ENCODE measurements around the gene NSFL1C. TPM values are rescaled to one million over a fixed set of nuclear protein-coding genes. Genes with fewer than 3 reads are reported as not detected.
A peak's percentile ranks its signal among the peaks of the same experiment; 100 is the strongest.

Gene NSFL1C
- polyA plus RNA-seq, 1 donor (not counting 4 experiments of a cell fraction or from before 2014, with no cell fraction given), result 38.8 TPM

- Histone ChIP-seq H4K20me1 (ENCODE audit: control insufficient read depth, extremely low read depth, insufficient read depth, low read length) (no peaks in the 10 kb centered on the region), H3K36me3 (ENCODE audit: control insufficient read depth in 2 of 2, extremely low read depth in 1 of 2, insufficient read depth in 2 of 2, low read length in 2 of 2) (no peaks in the 10 kb centered on the region), H3K4me3 (ENCODE audit: control insufficient read depth in 2 of 3, extremely low read depth in 1 of 3, insufficient read depth in 2 of 3, low read depth in 1 of 3, low read length in 3 of 3) (no peak overlapping the region), H3K9me1 (ENCODE audit: control insufficient read depth, extremely low read depth, insufficient read depth, low read length) (no peaks in the 10 kb centered on the region), H3K9me3 (ENCODE audit: control insufficient read depth, low read depth, low read length) (no peaks in the 10 kb centered on the region), H3K79me2 (ENCODE audit: control insufficient read depth, insufficient read depth, low read length) (no peaks in the 10 kb centered on the region), H3K9ac (ENCODE audit: control insufficient read depth, extremely low read depth, insufficient read depth, low read length) (no peak overlapping the region), H3K4me1 (ENCODE audit: control insufficient read depth, extremely low read depth, insufficient read depth, low read length) (peaks cover 36% of the 10 kb centered on the region), H3K27ac (ENCODE audit: control insufficient read depth, insufficient read depth, low read length) (no peak overlapping the region), H3K27me3 (ENCODE audit: control insufficient read depth, extremely low read depth, insufficient read depth, low read length) (no peaks in the 10 kb centered on the region), H3K4me2 (ENCODE audit: control insufficient read depth, extremely low read depth, insufficient read depth, low read depth, low read length) (no peak overlapping the region), H2AFZ (ENCODE audit: control insufficient read depth, low read length) (no peak overlapping the region)
- DNase-seq (ENCODE audit: low read depth, low spot score) (no peak), FAIRE-seq (no peak)
- dilution Hi-C loops (cut with MboI; ENCODE audit: extremely low pct_ligation_motif_present, low sequenced_read_pairs), result no loop called here
- no peak for TF ChIP-seq CTCF (optimal IDR thresholded peaks at IDR 0.05 in 1 of 3, IDR thresholded peaks at IDR 0.05 in 1 of 3, conservative IDR thresholded peaks at IDR 0.05 in 1 of 3; ENCODE audit: extremely low read depth in 1 of 3, insufficient read depth in 2 of 3, low read length in 3 of 3)
- TF ChIP-seq EZH2 (IDR thresholded peaks at IDR 0.05; ENCODE audit: low read length), result no peak
These were observed 30.3 kb upstream of the NSFL1C start for GRCh38 chr20:1496930-1497329.

- TF ChIP-seq CTCF (optimal IDR thresholded peaks at IDR 0.05 in 1 of 3, IDR thresholded peaks at IDR 0.05 in 1 of 3, conservative IDR thresholded peaks at IDR 0.05 in 1 of 3; ENCODE audit: extremely low read depth in 1 of 3, insufficient read depth in 2 of 3, low read length in 3 of 3) (no peak), EZH2 (IDR thresholded peaks at IDR 0.05; ENCODE audit: low read length) (no peak)
- Histone ChIP-seq H3K4me2 (ENCODE audit: control insufficient read depth, extremely low read depth, insufficient read depth, low read depth, low read length) (no peak overlapping the region), H3K9me1 (ENCODE audit: control insufficient read depth, extremely low read depth, insufficient read depth, low read length) (no peaks in the 10 kb centered on the region), H3K27ac (ENCODE audit: control insufficient read depth, insufficient read depth, low read length) (no peak overlapping the region), H3K27me3 (ENCODE audit: control insufficient read depth, extremely low read depth, insufficient read depth, low read length) (no peaks in the 10 kb centered on the region), H3K36me3 (ENCODE audit: control insufficient read depth in 2 of 2, extremely low read depth in 1 of 2, insufficient read depth in 2 of 2, low read length in 2 of 2) (no peaks in the 10 kb centered on the region), H3K4me3 (ENCODE audit: control insufficient read depth in 2 of 3, extremely low read depth in 1 of 3, insufficient read depth in 2 of 3, low read depth in 1 of 3, low read length in 3 of 3) (no peak overlapping the region), H3K9ac (ENCODE audit: control insufficient read depth, extremely low read depth, insufficient read depth, low read length) (no peak overlapping the region), H3K79me2 (ENCODE audit: control insufficient read depth, insufficient read depth, low read length) (no peaks in the 10 kb centered on the region), H3K9me3 (ENCODE audit: control insufficient read depth, low read depth, low read length) (no peaks in the 10 kb centered on the region), H3K4me1 (ENCODE audit: control insufficient read depth, extremely low read depth, insufficient read depth, low read length) (peaks cover 28% of the 10 kb centered on the region), H4K20me1 (ENCODE audit: control insufficient read depth, extremely low read depth, insufficient read depth, low read length) (no peaks in the 10 kb centered on the region), H2AFZ (ENCODE audit: control insufficient read depth, low read length) (peak overlapping the region; percentile 4)
- FAIRE-seq, result peak; percentile 13
- no peak for DNase-seq (ENCODE audit: low read depth, low spot score)
- dilution Hi-C loops (cut with MboI; ENCODE audit: extremely low pct_ligation_motif_present, low sequenced_read_pairs), result no loop called here
These were observed 27.8 kb upstream of the NSFL1C start for GRCh38 chr20:1494436-1494835.
